H9 (cell line): Measurements from ENCODE around the gene DENND1A. TPM values are rescaled to one million over a fixed set of nuclear protein-coding genes. Genes with fewer than 3 reads are reported as not detected.

ENCODE experiments used
- DNase-seq: peaks from one replicate; pipeline ENCODE4 v3.0.0-alpha.2; 2017
- H2AFZ ChIP-seq: one replicate; pipeline ENCODE4 v1.6.1; 2013; ENCODE audit warnings: mild to moderate bottlenecking, low read length, control low read depth, moderate library complexity
- H2AK5ac ChIP-seq: 2 replicates; pipeline ENCODE4 v1.6.1; 2013; ENCODE audit warnings: low read length, control low read depth, mixed read lengths; ENCODE audit not compliant: insufficient read length
- H2BK120ac ChIP-seq: one replicate; pipeline ENCODE4 v1.6.1; 2013; ENCODE audit warnings: low read depth, mild to moderate bottlenecking, low read length, control low read depth, inconsistent platforms; ENCODE audit not compliant: poor library complexity, severe bottlenecking
- H2BK12ac ChIP-seq: 2 replicates; pipeline ENCODE4 v1.6.1; 2013; ENCODE audit warnings: low read length, control low read depth, mixed read lengths, low read depth; ENCODE audit not compliant: insufficient read length
- H2BK15ac ChIP-seq: 2 replicates; pipeline ENCODE4 v1.6.1; 2013; ENCODE audit warnings: low read depth, low read length, control low read depth
- H2BK20ac ChIP-seq: one replicate; pipeline ENCODE4 v1.6.1; 2013; ENCODE audit warnings: low read depth, mild to moderate bottlenecking, low read length, control low read depth, inconsistent platforms; ENCODE audit not compliant: poor library complexity, severe bottlenecking
- H2BK5ac ChIP-seq: 2 replicates; pipeline ENCODE4 v1.6.1; 2013; ENCODE audit warnings: low read length, control low read depth, mixed read lengths; ENCODE audit not compliant: insufficient read length
- H3K14ac ChIP-seq: 2 replicates; pipeline ENCODE4 v1.6.1; 2013; ENCODE audit warnings: low read length, control low read depth; ENCODE audit not compliant: insufficient read depth
- H3K18ac ChIP-seq: 2 replicates; pipeline ENCODE4 v1.6.1; 2013; ENCODE audit warnings: low read depth, mild to moderate bottlenecking, mixed read lengths, low read length, control low read depth; ENCODE audit not compliant: insufficient read length
- H3K23ac ChIP-seq: 2 replicates; pipeline ENCODE4 v1.6.1; 2013; ENCODE audit warnings: low read length, control low read depth, mixed read lengths, low read depth; ENCODE audit not compliant: insufficient read length
- H3K23me2 ChIP-seq: 2 replicates; pipeline ENCODE4 v1.6.1; 2013; ENCODE audit warnings: low read depth, mild to moderate bottlenecking, mixed read lengths, low read length, control low read depth; ENCODE audit not compliant: insufficient read length, poor library complexity, severe bottlenecking
- H3K27ac ChIP-seq: 2 replicates; pipeline ENCODE4 v1.5.1; 2013; ENCODE audit warnings: low read length, control low read depth, mixed read lengths, low read depth; ENCODE audit not compliant: insufficient read length
- H3K27me3 ChIP-seq: 2 replicates; pipeline ENCODE4 v1.6.1; 2013; ENCODE audit warnings: low read length, control low read depth, inconsistent platforms; ENCODE audit not compliant: insufficient read depth
- H3K4ac ChIP-seq: 2 replicates; pipeline ENCODE4 v1.6.1; 2013; ENCODE audit warnings: low read depth, mild to moderate bottlenecking, control low read depth, inconsistent platforms, low read length, moderate library complexity
- H3K4me1 ChIP-seq: 2 replicates; pipeline ENCODE4 v1.6.1; 2013; ENCODE audit warnings: low read length, control low read depth, inconsistent platforms; ENCODE audit not compliant: insufficient read depth
- H3K4me2 ChIP-seq: 2 replicates; pipeline ENCODE4 v1.6.1; 2013; ENCODE audit warnings: low read length, control low read depth, mixed read lengths; ENCODE audit not compliant: insufficient read length, insufficient read depth
- H3K56ac ChIP-seq: 2 replicates; pipeline ENCODE4 v1.6.1; 2013; ENCODE audit warnings: low read depth, mild to moderate bottlenecking, mixed read lengths, low read length, control low read depth; ENCODE audit not compliant: insufficient read length
- H3K79me1 ChIP-seq: 2 replicates; pipeline ENCODE4 v1.6.1; 2013; ENCODE audit warnings: low read depth, mild to moderate bottlenecking, moderate library complexity, low read length, control low read depth, inconsistent platforms; ENCODE audit not compliant: insufficient read depth, poor library complexity, severe bottlenecking
- H3K79me2 ChIP-seq: 2 replicates; pipeline ENCODE4 v1.6.1; 2013; ENCODE audit warnings: low read length, control low read depth, inconsistent platforms; ENCODE audit not compliant: insufficient read depth
- H3K9ac ChIP-seq: 2 replicates; pipeline ENCODE4 v1.6.1; 2013; ENCODE audit warnings: low read length, control low read depth, mixed read lengths; ENCODE audit not compliant: insufficient read length; ENCODE audit errors: extremely low read depth
- H3K9me3 ChIP-seq: one replicate; pipeline ENCODE4 v1.6.1; 2013; ENCODE audit warnings: low read depth, low read length, inconsistent platforms; ENCODE audit not compliant: control insufficient read depth
- H3T11ph ChIP-seq: one replicate; pipeline ENCODE4 v1.6.1; 2013; ENCODE audit warnings: mild to moderate bottlenecking, low read length, control low read depth, inconsistent platforms
- H4K20me1 ChIP-seq: one replicate; pipeline ENCODE4 v1.6.1; 2013; ENCODE audit not compliant: control insufficient read depth, insufficient read length, insufficient read depth
- H4K5ac ChIP-seq: 2 replicates; pipeline ENCODE4 v1.6.1; 2013; ENCODE audit warnings: low read depth, mild to moderate bottlenecking, mixed read lengths, low read length, control low read depth; ENCODE audit not compliant: insufficient read length
- H4K8ac ChIP-seq: replicated peaks from 2 replicates; pipeline ENCODE4 v1.6.1; 2013; ENCODE audit warnings: low read length, control low read depth, mixed read lengths, low read depth; ENCODE audit not compliant: insufficient read length
- H4K91ac ChIP-seq: 2 replicates; pipeline ENCODE4 v1.6.1; 2013; ENCODE audit warnings: low read depth, mild to moderate bottlenecking, moderate library complexity, mixed read lengths, low read length, control low read depth; ENCODE audit not compliant: insufficient read length
- H3K27ac Mint-ChIP-seq, 3 experiments: 2 replicates in 2 of 3; 3 replicates in 1 of 3; pipeline ENCODE4 v1.8.0; 2020 to 2021; ENCODE audit warnings: mixed read lengths in 3 of 3, mild to moderate bottlenecking in 1 of 3, moderate library complexity in 1 of 3
- H3K27me3 Mint-ChIP-seq: 2 replicates; pipeline ENCODE4 v1.8.0; 2021; ENCODE audit warnings: low read depth, mild to moderate bottlenecking, moderate library complexity, mixed read lengths
- H3K36me3 Mint-ChIP-seq, 3 experiments: 2 replicates in 2 of 3; 3 replicates in 1 of 3; pipeline ENCODE4 v1.8.0; 2020 to 2021; ENCODE audit warnings: low read depth in 3 of 3, mixed read lengths in 3 of 3; ENCODE audit not compliant: insufficient read depth in 1 of 3
- H3K4me1 Mint-ChIP-seq, 2 experiments: 2 replicates each; pipeline ENCODE4 v1.8.0; 2020; ENCODE audit warnings: mixed read lengths in 2 of 2
- H3K4me3 Mint-ChIP-seq, 2 experiments: 2 replicates in 1 of 2; 3 replicates in 1 of 2; pipeline ENCODE4 v1.8.0; 2020 to 2021; ENCODE audit warnings: mild to moderate bottlenecking in 2 of 2, mixed read lengths in 2 of 2, moderate library complexity in 1 of 2
- H3K9me3 Mint-ChIP-seq, 2 experiments: 2 replicates in 1 of 2; 3 replicates in 1 of 2; pipeline ENCODE4 v1.8.0; 2020; ENCODE audit warnings: mild to moderate bottlenecking in 2 of 2, mixed read lengths in 2 of 2, moderate library complexity in 1 of 2
- WGBS: extraction: QIAGEN DNeasy Blood & Tissue Kit; methylation state at CpG from one replicate; pipeline ENCODE4 v1.1.7; 2013; ENCODE audit warnings: missing lambda C conversion rate, low lambda C conversion rate, mixed read lengths; ENCODE audit not compliant: insufficient read length; ENCODE audit errors: extremely low coverage; 5-methylcytosine and 5-hydroxymethylcytosine counted together
- total RNA-seq: library from RNA; stranded (reverse); gene quantifications from 2 replicates; pipeline ENCODE4 v1.2.1, GENCODE V29; 2021
- TF ChIP-seq, protein P1 (sequence below): fragments of 200-600 bp; sonication (generic); conservative IDR thresholded peaks from 3 replicates; pipeline ENCODE4 v1.8.0; 2021; ENCODE audit warnings: antibody characterized with exemption, mild to moderate bottlenecking

DENND1A gene
- total RNA-seq, 1 experiment from 2014 or later, result 20.4 TPM

GRCh38 chr9:123513554-123513953 lies 416.4 kb downstream of the DENND1A start:
- no peak overlapping the region for H2AK5ac ChIP-seq
- no peak overlapping the region for H3K14ac ChIP-seq
- Mint-ChIP-seq H3K4me3 (no peak overlapping the region), H3K9me3 (no peaks in the 10 kb centered on the region; a peak in 1 of 5 replicates), H3K4me1 (peaks cover 0 to 5% of the 10 kb centered on the region in 2 experiments; a peak in 2 of 4 replicates), H3K27me3 (no peaks in the 10 kb centered on the region), H3K27ac (no peak overlapping the region), H3K36me3 (no peaks in the 10 kb centered on the region; a peak in 1 of 7 replicates)
- H4K91ac ChIP-seq, result no peak overlapping the region
- no peak overlapping the region for H4K5ac ChIP-seq
- H2BK12ac ChIP-seq, result no peak overlapping the region
- no peak overlapping the region for H3K4ac ChIP-seq
- H3K23ac ChIP-seq, result no peak overlapping the region
- H3K79me2 ChIP-seq, result no peaks in the 10 kb centered on the region
- H2BK5ac ChIP-seq, result no peak overlapping the region
- no peak overlapping the region for H3K18ac ChIP-seq
- H3K9ac ChIP-seq, result no peak overlapping the region
- H3K23me2 ChIP-seq, result no peaks in the 10 kb centered on the region
- H3K27ac ChIP-seq, result no peak overlapping the region
- no peak overlapping the region for H3K4me2 ChIP-seq
- H3K4me1 ChIP-seq, result no peaks in the 10 kb centered on the region
- H3K27me3 ChIP-seq, result no peaks in the 10 kb centered on the region
- no peak overlapping the region for H2BK20ac ChIP-seq
- H3K79me1 ChIP-seq, result no peaks in the 10 kb centered on the region
- TF ChIP-seq, protein P1, sequence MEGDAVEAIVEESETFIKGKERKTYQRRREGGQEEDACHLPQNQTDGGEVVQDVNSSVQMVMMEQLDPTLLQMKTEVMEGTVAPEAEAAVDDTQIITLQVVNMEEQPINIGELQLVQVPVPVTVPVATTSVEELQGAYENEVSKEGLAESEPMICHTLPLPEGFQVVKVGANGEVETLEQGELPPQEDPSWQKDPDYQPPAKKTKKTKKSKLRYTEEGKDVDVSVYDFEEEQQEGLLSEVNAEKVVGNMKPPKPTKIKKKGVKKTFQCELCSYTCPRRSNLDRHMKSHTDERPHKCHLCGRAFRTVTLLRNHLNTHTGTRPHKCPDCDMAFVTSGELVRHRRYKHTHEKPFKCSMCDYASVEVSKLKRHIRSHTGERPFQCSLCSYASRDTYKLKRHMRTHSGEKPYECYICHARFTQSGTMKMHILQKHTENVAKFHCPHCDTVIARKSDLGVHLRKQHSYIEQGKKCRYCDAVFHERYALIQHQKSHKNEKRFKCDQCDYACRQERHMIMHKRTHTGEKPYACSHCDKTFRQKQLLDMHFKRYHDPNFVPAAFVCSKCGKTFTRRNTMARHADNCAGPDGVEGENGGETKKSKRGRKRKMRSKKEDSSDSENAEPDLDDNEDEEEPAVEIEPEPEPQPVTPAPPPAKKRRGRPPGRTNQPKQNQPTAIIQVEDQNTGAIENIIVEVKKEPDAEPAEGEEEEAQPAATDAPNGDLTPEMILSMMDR, result no peak
- no peak overlapping the region for H3T11ph ChIP-seq
- H2BK120ac ChIP-seq, result no peak overlapping the region
- H3K56ac ChIP-seq, result no peak overlapping the region
- DNase-seq, result no peak
- H2BK15ac ChIP-seq, result no peak overlapping the region
- H4K20me1 ChIP-seq, result no peaks in the 10 kb centered on the region
- no peaks in the 10 kb centered on the region for H3K9me3 ChIP-seq
- H2AFZ ChIP-seq, result no peak overlapping the region
- H4K8ac ChIP-seq, result no peak overlapping the region
- WGBS, result no CpG with 5 or more reads among the region's 2 CpGs
